ENCODE results near the gene DLL3. TPM values are rescaled to one million over a fixed set of nuclear protein-coding genes. Genes with fewer than 3 reads are reported as not detected.

DLL3 gene
- polyA plus RNA-seq, 3 donors = 0.47 to 0.96 (median 0.70) TPM

- DNase-seq = no peak
Observed at GRCh38 chr19:39515551-39516191, 16.9 kb downstream of the DLL3 start.

GRCh38 chr19:39516270-39516669, 17.5 kb downstream of the DLL3 start:
- DNase-seq = no peak

GRCh38 chr19:39517432-39517831, 18.7 kb downstream of the DLL3 start:
- no peak for DNase-seq

DNA sequence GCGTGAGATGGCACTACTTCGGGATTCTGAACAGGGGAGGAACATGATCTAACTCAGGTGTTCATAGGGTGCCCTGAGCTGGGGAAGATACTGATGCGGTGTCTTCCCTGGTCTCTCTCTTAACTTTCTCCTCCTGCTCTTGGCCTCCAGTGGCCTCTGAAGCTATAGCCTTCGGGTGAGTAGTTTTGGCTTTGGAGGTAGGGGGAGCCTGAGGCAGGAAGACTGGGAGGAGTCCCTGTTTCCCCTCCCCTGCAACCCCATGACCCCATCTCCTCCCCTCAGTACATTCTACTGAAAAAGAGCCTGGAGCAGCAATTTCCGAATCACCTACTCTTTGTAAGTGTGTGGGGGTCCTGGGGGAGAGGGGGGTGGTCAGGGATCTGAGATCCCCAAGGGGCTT, 19.7 kb downstream of the DLL3 start:
- DNase-seq = no peak

GRCh38 chr19:39518975-39519374, 20.2 kb downstream of the DLL3 start:
- no peak for DNase-seq

DNA sequence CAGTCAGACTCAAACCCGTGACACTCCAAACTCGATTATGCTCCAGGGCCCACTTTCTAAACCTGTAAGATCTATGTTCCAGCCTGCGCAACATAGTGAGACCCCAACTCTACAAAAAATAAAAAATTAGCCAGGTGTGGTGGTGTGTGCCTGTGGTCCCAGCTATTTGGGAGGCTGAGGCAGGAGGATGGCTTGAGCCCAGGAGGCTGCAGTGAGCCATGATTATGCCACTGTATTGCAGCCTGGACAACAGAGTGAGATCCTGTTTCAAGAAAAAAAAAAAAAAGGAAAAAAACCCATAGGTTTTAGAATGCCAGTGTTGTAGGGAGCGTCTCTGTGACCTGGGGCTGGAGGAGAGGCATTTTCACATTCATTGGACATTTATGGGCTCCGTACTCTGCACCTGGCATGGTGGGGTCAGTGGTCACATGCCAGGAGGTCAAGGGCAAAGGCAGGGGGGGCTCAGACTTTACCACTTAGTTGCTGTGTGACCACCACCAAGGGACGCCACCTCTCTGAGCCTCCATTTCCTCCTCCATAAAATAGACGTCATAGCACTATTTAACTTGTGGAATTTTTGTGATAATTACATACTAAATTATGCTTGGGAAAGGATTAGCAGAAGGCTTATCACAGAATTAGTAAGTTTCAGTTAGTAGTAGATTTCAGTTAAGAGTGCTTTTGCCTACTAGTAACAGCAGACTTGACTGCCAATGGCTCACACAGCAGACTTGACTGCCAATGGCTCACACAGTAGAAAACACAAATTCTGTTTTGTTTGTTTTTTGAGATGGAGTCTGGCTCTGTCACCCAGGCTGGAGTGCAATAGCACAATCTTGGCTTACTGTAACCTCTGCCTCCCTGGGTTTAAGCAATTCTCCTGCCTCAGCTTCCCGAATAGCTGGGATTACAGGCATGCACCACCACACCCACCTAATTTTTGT, 22.1 kb downstream of the DLL3 start:
- no peak for DNase-seq

DNA sequence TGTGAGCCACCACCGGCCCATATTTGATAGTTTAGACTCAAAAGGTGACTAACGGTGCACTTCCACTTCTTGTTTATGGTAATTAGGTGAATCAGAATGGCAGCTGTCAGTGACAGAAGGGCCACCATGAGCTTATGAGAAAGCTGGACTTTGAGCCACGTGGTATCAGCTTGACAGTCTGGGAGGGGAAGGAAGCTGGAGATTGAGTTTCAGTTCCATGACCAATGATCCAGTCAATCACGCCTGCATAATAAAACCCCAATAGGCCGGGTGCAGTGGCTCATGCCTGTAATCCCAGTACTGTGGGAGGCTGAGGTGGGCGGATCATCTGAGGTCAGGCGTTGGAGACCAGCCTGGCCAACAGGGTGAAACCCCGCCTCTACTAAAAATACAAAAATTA, 25.7 kb downstream of the DLL3 start:
- no peak for DNase-seq

DNA sequence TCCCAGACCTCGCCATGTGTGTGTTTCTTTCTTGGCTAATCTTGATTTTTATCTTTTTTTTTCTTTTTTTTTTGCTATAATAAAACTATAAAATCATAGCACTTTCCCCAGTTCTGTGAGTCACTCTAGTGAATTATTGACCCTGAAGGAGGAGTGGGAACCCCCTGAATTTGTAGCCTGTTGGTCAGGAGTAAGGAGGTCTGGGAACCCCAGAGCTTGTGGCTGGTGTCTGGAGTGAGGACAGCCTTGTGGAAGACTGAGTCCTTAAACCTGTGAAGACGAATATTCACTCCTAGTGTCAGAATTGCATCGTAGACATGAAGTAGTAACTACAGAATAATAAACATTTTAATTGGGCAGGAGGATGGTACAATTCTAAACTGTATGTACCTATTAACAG, 26.5 kb downstream of the DLL3 start:
- DNase-seq = no peak

GRCh38 chr19:39531834-39532232, 33.1 kb downstream of the DLL3 start:
- no peak for DNase-seq

- peak; percentile 95 for DNase-seq
Observed at GRCh38 chr19:39532233-39533002, 33.7 kb downstream of the DLL3 start, which contains the start of gene EID2B. Gene EID2B (minus strand): TSS chr19:39532852. CDS start chr19:39532802, 50 bp downstream.

DNA sequence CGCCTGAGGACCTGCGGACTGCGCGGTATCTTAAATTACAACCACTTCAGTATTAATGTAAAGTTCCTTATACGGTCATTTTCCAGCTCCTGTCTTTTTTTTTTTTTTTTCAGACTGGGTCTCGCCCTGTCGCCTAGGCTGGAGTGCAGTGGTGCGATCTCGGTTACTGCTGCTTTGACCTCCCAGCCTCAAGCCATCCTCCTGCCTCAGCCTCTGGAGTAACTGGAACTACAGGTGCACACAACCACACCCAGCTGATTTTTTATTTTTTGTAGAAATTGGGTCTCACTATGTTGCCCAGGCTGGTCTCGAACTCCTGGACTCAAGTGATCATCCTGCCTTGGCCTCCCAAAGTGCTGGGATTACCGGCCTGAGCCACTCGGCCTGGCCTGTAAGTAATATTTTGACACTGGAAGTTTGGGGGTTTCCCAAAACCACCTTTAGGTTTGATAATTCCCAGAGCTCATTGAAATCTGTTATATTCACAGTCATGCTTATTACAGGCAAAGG, 34.3 kb downstream of the DLL3 start:
- no peak for DNase-seq

DNA sequence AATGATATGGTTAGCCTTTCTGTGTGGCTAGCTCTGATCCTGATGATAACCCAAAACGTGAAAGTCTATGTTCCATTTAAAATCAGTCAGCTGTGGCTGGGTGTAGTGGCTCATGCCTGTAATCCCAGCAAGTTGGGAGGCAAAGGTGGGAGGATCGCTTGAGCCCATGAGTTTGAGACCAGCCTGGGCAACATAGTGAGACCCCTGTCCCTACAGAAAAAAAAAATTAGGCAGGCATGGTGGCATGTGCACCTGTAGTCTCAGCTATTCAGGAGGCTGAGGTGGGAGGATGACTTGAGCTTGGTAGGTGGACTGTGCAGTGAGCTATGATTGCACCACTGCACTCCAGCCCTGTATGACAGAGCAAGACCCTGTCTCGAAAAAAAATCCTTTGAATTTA, 35.0 kb downstream of the DLL3 start:
- no peak for DNase-seq

DNA sequence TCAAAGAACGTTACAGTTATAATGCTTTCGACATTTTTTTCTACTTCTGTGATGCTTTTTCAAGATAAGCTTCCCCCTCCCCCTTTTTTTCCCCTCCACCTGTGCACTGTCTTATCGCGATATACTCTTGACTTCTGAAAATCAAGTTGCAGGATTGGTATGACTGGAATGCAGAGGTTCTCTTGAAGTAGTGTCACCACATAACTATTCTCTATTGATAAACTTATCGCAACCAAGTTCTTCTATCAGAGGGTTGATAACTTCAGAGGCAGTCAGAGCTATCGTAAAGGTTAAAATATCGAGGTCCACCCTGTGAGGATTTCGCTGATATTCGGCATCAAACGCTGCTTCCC, 40.4 kb downstream of the DLL3 start:
- no peak for DNase-seq

DNA sequence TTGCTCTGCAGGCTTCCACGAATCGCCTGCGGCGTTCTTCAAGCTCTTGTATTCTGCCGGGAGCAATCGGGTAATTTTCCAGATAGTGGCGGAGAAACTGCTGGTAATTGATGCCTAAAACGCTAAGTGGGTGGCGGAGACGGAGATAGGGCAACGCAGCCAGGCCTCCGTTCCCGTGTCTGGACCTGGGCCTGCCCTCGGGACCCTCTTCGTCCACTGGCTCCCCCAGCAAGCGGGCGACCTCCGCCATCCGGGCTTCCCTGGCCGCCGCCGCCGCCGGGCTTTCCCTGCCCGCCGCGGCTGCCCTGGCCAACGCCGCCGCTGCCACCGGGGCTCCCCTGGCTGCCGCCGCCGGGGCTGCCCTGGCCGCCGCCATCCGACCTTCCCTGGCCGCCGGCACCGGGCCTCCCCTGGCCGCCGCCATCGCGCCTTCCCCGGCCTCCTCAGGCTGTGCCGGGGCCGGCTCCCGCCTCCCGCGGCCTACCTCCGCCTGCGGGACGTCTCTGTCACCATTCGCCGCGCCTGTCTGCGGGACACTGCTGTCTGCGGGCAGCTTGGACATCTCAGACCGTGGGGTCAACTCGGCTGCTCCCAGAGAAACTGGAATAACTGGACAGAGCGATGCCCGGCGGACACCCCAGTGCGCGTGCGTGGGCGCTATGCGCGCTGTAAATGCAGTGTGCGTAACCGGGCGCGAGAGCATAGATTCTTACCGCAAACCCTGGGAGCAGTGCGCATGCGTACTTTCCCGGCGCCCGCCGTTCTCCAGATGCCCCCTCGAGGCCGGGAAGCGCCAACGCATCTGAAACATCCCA, 41.0 kb downstream of the DLL3 start, which contains the start of gene EID2:
Gene EID2, minus strand, starts transcription at position 644 of the 815 bp plus-strand sequence. Its CDS starts 82 bp downstream, at position 562.
- peak; percentile 94 for DNase-seq

DNA sequence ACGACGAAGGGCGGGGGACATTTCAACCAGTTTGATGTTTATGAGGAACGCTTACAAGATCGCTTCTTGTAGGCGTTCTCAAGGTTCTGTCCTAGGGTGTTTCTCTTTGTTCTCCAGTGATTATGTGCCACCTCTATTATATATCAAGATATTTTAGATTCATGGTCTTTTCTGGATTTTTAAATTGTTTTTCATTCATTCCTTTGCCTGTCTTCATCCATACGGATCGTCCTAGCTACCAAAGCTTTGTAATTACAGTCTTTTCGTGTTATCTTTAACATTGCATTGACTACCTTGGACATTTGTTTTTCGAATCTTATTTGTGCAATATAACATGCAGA, 41.6 kb downstream of the DLL3 start:
- DNase-seq = no peak

GRCh38 chr19:39542206-39542605, 43.5 kb downstream of the DLL3 start:
- no peak for DNase-seq

GRCh38 chr19:39543477-39543857, 44.7 kb downstream of the DLL3 start:
- no peak for DNase-seq

DNA sequence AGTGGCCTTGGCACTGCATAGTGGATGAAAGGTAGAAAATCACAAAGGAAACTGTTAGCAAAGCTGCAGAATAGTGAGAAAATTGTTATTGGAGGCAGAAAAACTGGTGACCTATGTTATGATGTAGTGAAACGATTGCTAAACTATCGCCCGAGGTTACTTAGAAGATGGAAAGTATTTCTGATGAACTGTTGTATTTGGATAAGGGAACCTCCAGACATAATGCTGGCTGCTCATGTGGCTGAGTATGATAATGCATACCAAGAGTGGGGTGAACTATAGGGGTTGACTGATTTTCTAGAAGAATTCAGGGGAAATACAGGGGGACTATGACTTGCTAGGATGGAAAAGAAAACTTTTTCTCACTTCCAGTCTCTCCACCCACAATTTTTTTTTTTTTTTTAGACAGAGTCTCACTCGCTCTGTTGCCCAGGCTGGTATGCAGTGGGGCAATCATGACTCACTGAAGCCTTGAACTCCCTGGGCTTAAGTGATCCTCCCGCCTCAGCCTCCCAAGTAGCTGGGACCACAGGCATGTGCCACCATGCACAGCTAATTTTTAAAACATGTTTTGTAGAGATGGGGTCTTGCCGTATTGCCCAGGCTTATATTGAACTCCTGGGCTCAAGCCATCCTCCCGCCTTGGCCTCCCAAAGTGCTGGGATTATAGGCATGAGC, 45.6 kb downstream of the DLL3 start:
- DNase-seq = no peak

- no peak for DNase-seq
Observed at GRCh38 chr19:39544911-39545310, 46.2 kb downstream of the DLL3 start.

DNA sequence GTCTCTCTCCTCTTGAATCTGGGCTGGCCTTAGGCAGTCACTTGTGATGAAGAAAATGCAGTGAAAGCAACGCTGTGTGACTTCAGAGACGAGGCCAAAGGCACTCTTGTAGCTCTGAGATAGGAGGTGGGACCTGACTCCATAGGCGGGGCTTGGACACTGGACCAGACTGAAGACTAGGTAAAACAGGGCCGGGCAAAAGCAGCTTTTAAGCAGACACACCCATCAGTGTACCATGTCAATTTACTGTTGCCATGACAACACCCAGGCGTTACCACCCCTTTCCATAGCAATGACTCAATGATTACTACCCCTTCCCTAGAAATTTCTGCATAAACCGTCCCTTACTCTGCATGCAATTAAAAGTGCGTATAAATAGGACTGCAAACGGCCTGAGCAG, 47.9 kb downstream of the DLL3 start:
- DNase-seq = no peak

DNA sequence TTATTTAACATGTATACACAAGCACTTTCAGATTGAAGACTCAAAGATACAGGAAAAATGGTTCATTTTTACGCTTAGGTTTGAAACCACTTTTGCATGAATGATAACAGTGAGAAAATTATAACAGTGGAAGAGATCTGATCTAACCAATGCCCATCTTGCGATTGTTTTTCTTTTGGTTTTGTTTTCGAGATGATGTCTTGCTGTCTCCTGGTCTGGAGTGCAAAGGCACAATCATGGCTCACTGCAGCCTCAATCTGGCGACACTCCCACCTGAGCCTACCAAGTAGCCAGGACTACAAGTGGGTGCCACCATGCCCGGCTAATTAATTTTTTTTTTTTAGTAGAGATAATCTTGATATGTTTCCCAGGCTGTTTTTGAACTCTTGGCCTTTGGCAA, 51.5 kb downstream of the DLL3 start:
- DNase-seq = no peak
